Ishikawa (cell line): ENCODE data around the gene RNF20.

Experiments used
- CEBPB ChIP-seq: IDR thresholded peaks from 2 replicates; pipeline ENCODE4 v1.6.1; 2012
- CREB1 ChIP-seq: IDR thresholded peaks from 2 replicates; pipeline ENCODE4 v1.6.1; 2012; ENCODE audit warnings: low read depth
- EGR1 ChIP-seq: IDR thresholded peaks from 2 replicates; pipeline ENCODE4 v1.6.1; 2012
- EP300 ChIP-seq: IDR thresholded peaks from 2 replicates; pipeline ENCODE4 v1.6.1; 2012; ENCODE audit warnings: borderline replicate concordance
- FOXM1 ChIP-seq: IDR thresholded peaks from 2 replicates; pipeline ENCODE4 v1.6.1; 2012; ENCODE audit warnings: low read depth, borderline replicate concordance
- MAX ChIP-seq: IDR thresholded peaks from 2 replicates; pipeline ENCODE4 v1.6.1; 2012
- NFIC ChIP-seq: IDR thresholded peaks from 2 replicates; pipeline ENCODE4 v1.6.1; 2012
- RAD21 ChIP-seq: IDR thresholded peaks from 2 replicates; pipeline ENCODE4 v1.6.1; 2012; ENCODE audit warnings: low read depth
- REST ChIP-seq: IDR thresholded peaks from 2 replicates; pipeline ENCODE4 v1.6.1; 2012; ENCODE audit warnings: low read depth, mild to moderate bottlenecking
- TAF1 ChIP-seq: IDR thresholded peaks from 2 replicates; pipeline ENCODE4 v1.6.1; 2012; ENCODE audit warnings: low read depth, mild to moderate bottlenecking
- TCF12 ChIP-seq: IDR thresholded peaks from 2 replicates; pipeline ENCODE4 v1.6.1; 2012; ENCODE audit warnings: low read depth
- TEAD4 ChIP-seq: IDR thresholded peaks from 2 replicates; pipeline ENCODE4 v1.6.1; 2012
- USF1 ChIP-seq: IDR thresholded peaks from 2 replicates; pipeline ENCODE4 v1.6.1; 2012
- YY1 ChIP-seq: IDR thresholded peaks from 2 replicates; pipeline ENCODE4 v1.6.1; 2012; ENCODE audit warnings: low read depth
- ZBTB7A ChIP-seq: IDR thresholded peaks from 2 replicates; pipeline ENCODE4 v1.6.1; 2012; ENCODE audit warnings: low read depth

RNF20 gene

GRCh38 chr9:101574731-101575333 is 41.2 kb downstream of the RNF20 start:
- TF ChIP-seq YY1, result no peak
- TF ChIP-seq EP300, result no peak
- TF ChIP-seq USF1, result no peak
- no peak for TF ChIP-seq ZBTB7A
- no peak for TF ChIP-seq TEAD4
- TF ChIP-seq TCF12, result no peak
- TF ChIP-seq EGR1, result no peak
- no peak for TF ChIP-seq RAD21
- TF ChIP-seq TAF1, result no peak
- TF ChIP-seq FOXM1, result no peak
- no peak for TF ChIP-seq NFIC
- no peak for TF ChIP-seq MAX
- TF ChIP-seq REST, result no peak

GRCh38 chr9:101578378-101578777 is 44.7 kb downstream of the RNF20 start:
- TF ChIP-seq ZBTB7A, result no peak
- no peak for TF ChIP-seq TCF12
- TF ChIP-seq MAX, result no peak
- no peak for TF ChIP-seq EP300
- no peak for TF ChIP-seq REST
- TF ChIP-seq TAF1, result no peak
- TF ChIP-seq CREB1, result no peak
- no peak for TF ChIP-seq CEBPB

GRCh38 chr9:101579711-101580545 is 46.3 kb downstream of the RNF20 start:
- TF ChIP-seq RAD21 (no peak), USF1 (no peak), CREB1 (no peak), CEBPB (no peak), YY1 (no peak), MAX (no peak)

GRCh38 chr9:101582553-101582952 is 48.9 kb downstream of the RNF20 start:
- no peak for TF ChIP-seq TCF12
- TF ChIP-seq NFIC, result no peak
- TF ChIP-seq EGR1, result no peak
- TF ChIP-seq FOXM1, result no peak
- TF ChIP-seq REST, result no peak
- TF ChIP-seq ZBTB7A, result no peak
- no peak for TF ChIP-seq TEAD4
- no peak for TF ChIP-seq CREB1
- TF ChIP-seq CEBPB, result no peak
- TF ChIP-seq EP300, result no peak
- no peak for TF ChIP-seq MAX
- TF ChIP-seq USF1, result no peak
- no peak for TF ChIP-seq RAD21
- TF ChIP-seq TAF1, result no peak
- TF ChIP-seq YY1, result no peak
